HL-60/S4 (cell line): Measurements from ENCODE around the gene LRRC61.

Experiments
- in situ Hi-C: fragments of 300-500 bp; cut with MboI; formaldehyde crosslinking; loops from 2 replicates; pipeline ENCODE4 v1.14.3; 2022; ENCODE audit warnings: low sequenced_read_pairs

Gene LRRC61

DNA sequence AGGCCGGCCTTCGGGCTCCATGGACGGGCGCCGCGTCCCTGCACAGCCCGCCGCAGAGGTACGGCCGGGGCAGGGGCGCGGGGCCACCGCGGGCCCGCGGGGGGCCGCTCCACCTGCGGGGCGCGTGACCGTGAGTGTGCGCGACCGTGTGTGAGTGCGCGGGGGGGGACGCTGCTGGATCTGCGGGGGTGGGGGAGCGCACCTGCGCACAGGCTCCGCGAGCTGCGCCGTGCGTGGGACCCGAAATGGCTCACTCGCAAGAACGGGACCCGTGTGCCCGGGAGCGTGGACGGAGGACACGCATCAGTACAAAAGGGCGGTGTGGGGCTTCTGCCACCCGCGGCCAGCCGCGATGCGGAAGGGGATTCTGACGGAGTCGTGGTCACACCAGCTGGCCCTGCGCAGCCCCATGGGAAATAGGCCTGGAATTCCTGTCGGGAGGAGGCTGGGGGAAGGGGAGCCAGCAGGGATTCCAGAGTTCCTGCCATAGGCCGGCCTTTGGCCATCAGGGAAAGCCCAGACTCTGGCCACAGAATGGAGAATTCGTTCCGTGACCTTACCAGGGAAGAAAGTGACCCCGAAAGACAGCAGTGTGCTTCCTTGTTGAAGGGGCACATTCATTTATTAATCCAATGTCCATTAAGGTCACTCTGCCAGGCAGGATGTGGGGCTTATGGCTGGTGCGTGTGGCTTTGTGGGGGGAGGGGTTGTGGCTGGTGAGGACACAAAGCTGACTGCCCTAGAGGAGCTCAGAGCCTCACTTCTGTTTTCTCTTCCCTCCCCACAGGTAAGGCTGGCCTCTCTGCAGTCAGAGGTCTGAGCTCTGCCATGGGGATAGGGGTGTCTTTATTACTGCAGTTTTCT lies 46.0 kb downstream of the LRRC61 start:
- in situ Hi-C loops: no loop called here

GRCh38 chr7:150369748-150370501 lies 46.8 kb downstream of the LRRC61 start:
- in situ Hi-C loops: no loop called here

DNA sequence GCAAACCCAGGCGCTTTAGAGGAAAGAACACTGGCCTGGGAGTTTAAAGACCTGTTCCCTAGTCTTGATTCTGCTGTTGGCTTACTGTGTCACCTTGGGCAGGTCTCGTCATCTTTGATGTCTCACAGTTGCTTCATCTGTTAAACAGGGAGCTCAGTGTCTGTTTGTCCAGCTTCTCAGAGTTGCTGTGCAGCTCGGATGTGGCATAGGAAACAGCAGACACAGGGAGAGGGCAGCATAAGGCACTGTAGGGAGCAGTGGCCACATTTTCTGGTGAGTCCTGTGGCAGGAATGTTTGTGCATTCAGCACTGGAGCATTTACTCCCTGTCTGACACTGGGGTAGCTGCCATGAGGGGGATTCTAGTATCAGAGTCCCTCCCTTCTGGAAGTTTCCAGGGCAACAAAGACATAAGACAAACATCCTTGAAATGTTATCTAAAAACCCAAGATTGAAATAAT lies 47.5 kb downstream of the LRRC61 start:
- in situ Hi-C loops: no loop called here

DNA sequence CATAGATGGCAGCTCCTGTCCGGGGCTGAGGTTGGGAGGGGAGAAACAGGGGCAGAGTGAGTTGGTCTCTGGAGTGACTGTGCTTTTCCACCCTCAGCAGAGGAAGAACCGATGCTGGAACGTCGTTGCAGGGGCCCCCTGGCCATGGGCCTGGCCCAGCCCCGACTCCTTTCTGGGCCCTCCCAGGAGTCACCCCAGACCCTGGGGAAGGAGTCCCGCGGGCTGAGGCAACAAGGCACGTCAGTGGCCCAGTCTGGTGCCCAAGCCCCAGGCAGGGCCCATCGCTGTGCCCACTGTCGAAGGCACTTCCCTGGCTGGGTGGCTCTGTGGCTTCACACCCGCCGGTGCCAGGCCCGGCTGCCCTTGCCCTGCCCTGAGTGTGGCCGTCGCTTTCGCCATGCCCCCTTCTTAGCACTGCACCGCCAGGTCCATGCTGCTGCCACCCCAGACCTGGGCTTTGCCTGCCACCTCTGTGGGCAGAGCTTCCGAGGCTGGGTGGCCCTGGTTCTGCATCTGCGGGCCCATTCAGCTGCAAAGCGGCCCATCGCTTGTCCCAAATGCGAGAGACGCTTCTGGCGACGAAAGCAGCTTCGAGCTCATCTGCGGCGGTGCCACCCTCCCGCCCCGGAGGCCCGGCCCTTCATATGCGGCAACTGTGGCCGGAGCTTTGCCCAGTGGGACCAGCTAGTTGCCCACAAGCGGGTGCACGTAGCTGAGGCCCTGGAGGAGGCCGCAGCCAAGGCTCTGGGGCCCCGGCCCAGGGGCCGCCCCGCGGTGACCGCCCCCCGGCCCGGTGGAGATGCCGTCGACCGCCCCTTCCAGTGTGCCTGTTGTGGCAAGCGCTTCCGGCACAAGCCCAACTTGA lies 48.2 kb downstream of the LRRC61 start:
- in situ Hi-C loops: no loop called here

GRCh38 chr7:150371996-150372270 lies 48.8 kb downstream of the LRRC61 start:
- in situ Hi-C loops: no loop called here

DNA sequence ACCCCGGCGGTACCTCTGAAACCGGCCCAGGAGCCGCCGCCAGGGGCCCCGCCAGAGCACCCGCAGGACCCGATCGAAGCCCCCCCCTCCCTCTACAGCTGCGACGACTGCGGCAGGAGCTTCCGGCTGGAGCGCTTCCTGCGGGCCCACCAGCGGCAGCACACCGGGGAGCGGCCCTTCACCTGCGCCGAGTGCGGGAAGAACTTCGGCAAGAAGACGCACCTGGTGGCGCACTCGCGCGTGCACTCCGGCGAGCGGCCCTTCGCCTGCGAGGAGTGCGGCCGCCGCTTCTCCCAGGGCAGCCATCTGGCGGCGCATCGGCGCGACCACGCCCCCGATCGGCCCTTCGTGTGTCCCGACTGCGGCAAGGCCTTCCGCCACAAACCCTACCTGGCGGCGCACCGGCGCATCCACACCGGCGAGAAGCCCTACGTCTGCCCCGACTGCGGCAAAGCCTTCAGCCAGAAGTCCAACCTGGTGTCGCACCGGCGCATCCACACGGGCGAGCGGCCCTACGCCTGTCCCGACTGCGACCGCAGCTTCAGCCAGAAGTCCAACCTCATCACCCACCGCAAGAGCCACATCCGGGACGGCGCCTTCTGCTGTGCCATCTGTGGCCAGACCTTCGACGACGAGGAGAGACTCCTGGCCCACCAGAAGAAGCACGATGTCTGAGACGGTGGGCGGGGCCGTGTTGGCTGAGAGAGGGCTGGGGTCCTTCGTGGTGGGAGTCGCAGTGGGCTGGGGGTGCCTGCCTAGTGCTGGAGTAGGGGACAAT lies 49.3 kb downstream of the LRRC61 start:
- in situ Hi-C loops: no loop called here

DNA sequence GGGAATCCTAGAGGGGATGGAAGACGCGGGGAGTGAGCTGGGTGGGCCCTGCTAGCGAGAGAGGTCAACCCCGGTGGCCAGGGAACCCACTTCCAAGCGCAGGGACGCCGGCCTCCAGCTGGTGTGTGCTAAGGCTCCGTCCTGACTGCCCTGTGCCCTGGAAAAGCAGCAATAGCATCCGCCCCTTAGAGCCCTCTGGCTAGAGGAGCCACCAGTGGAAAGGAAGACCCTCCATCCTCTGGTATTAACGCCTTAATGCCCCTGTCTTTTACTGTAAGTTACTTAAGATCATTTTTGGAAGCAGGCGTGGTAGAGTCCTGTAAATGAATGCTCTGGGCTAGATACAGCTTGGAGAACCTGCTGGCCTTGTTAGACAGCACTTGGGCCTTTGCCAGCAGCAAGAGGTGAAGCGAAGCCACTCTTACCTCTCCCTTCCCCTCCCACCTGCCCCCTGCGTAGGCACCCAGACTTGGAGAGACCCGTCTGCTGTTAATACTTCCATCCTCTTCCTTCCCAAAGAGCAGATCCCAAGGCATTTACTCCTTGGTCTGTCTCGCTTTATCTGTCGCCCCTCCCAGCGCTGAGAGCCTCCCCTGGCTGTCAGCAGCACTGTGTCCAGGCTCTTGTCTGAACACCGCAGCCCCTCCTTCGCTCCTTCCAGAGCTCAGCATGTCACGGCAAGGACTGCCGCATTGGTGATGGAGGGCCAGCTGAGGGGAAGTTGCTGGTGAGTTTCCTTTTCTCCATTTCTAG lies 50.1 kb downstream of the LRRC61 start:
- in situ Hi-C loops: no loop called here

GRCh38 chr7:150374026-150374425 lies 50.9 kb downstream of the LRRC61 start:
- in situ Hi-C loops: no loop called here

DNA sequence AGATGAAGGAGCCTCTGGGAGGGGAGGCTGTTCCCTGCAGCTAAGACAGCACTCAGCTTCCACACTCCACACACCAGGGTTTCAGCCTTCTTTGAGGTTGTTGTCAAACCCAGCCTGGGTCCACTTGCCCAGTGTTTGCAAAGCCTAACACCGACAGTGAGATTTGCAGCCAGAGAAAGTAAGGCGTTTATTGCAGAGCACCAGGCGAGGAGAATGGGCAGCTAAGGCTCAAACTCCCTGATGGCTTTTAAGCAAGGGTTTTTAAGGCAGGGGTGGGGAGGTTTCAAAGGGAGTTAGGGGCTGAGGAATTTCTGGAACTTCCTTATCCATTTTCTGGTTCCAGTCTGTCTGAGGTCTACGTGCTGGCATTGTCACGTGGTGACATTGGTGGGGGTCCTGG lies 51.3 kb downstream of the LRRC61 start:
- in situ Hi-C loops: no loop called here

DNA sequence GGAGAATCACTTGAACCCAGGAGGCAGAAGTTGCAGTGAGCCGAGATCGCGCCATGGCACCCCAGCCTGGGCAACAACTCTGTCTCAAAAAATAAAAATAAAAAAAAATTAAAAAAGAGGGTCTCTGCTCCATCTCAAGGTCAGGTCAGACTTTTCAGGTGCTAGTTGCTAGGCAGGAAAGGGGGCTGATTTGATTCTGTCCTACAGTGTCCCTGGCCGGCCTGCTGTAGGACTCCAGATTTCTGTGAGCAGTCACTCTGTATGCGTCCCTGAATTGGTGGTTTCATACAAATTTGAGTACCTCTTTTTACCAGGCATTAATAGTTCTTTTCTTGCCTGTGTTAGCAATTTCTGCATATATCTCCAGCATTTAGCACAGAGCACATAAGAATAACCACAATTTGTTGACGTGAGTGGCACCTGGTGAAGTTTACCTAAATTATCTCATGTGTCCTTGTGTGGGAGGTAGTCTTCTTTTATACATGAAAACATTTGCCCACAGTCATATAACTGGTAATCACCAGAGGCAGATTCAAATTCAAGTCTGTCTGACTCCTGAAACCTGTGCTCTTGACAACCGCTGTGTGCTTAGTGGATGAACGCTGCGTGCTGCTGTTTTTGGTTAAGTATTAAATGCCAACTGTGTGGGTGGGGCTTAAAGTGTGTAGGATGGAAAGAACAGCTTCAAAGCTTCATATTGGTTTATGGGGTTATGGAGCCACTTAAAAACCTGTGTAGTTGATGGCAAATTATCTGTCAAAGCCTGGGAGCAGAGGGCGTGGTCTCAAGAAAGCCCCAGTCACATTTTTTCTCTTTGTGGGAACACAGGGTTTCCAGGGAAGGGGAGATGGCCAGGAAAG lies 52.7 kb downstream of the LRRC61 start:
- in situ Hi-C loops: no loop called here

GRCh38 chr7:150376560-150376959 lies 53.4 kb downstream of the LRRC61 start:
- in situ Hi-C loops: no loop called here

DNA sequence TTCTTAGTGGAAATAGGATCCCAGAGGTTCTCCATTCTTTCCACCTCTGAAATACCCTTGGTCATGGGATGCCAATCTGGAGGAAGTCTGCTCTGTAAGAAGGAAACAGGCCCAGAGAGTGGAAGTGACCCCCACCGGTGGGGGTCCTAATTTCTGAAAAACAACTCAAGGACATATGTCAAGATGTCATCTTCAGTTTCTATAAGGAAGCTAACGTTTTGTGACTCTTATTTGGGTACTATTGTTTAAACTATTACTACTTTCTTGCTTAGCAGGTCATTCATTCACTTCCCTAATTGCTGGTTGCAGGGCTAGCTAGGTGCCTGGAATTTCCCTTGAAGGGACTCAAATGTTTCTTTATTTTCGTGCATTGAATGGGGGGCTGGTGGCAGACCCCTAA lies 54.0 kb downstream of the LRRC61 start:
- in situ Hi-C loops: no loop called here

GRCh38 chr7:150377635-150378034 lies 54.5 kb downstream of the LRRC61 start:
- in situ Hi-C loops: no loop called here

DNA sequence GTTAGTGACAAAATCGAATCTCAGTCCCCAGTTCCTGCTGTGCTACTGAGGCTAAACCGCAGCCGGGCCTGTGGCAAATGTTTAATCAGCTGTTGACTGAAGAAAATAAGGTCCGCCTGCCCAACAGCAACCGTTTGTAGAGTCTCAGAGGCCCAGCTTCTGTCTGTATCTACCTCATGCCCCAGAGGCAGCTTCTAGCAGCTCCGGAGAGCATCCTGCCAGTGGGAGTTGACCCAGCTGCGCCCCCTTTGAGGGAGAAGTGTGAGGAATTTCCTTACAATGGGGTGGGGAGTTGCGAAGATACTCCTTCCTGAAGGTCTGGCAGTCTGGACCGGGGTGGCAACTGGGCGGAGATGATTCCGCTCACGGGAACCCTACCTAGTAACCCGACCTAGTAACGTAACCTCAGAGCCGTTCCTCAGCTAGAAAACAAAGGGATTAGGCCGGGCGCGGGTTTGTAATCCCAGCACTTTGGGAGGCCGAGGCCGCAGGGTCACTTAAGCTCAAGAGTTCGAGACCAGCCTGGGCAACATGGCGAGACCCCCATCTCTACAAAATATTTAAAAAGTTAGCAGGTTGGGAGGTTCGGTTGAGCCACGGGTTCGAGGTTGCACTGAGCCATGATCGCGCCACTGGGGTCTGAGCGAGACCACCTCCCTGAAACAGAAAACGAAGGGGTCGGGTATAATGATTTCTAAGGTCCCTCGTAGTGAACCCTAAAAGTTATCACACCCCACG lies 55.1 kb downstream of the LRRC61 start:
- in situ Hi-C loops: no loop called here

- in situ Hi-C loops: no loop called here
These were observed 55.8 kb downstream of the LRRC61 start, which contains the start of gene ZNF775 for GRCh38 chr7:150378853-150379440. Gene ZNF775 (plus strand): TSS chr7:150379330. CDS start chr7:150388471, 9,141 bp downstream.

GRCh38 chr7:150379441-150380379 lies 56.6 kb downstream of the LRRC61 start:
- in situ Hi-C loops: no loop called here

- in situ Hi-C loops: no loop called here
These were observed 57.3 kb downstream of the LRRC61 start for GRCh38 chr7:150380463-150380862.
